ENCODE results near the gene TGFBR2. TPM values are rescaled to one million over a fixed set of nuclear protein-coding genes. Genes with fewer than 3 reads are reported as not detected.

Gene TGFBR2
- total RNA-seq: 100 to 1,000 TPM in 1 of 4 donors, 10 to 100 TPM in 3; 10.1 to 114 (median 48.7) TPM

- TF ChIP-seq, protein P1, sequence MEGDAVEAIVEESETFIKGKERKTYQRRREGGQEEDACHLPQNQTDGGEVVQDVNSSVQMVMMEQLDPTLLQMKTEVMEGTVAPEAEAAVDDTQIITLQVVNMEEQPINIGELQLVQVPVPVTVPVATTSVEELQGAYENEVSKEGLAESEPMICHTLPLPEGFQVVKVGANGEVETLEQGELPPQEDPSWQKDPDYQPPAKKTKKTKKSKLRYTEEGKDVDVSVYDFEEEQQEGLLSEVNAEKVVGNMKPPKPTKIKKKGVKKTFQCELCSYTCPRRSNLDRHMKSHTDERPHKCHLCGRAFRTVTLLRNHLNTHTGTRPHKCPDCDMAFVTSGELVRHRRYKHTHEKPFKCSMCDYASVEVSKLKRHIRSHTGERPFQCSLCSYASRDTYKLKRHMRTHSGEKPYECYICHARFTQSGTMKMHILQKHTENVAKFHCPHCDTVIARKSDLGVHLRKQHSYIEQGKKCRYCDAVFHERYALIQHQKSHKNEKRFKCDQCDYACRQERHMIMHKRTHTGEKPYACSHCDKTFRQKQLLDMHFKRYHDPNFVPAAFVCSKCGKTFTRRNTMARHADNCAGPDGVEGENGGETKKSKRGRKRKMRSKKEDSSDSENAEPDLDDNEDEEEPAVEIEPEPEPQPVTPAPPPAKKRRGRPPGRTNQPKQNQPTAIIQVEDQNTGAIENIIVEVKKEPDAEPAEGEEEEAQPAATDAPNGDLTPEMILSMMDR (IDR thresholded peaks at IDR 0.05): peak in 4 of 6 experiments; percentile 5 to 51 (median 42)
- TF ChIP-seq POLR2A (IDR thresholded peaks at IDR 0.05): peak in 3 of 4 donors; percentile 23 to 95 (median 86)
- Histone ChIP-seq H3K27me3 (peaks cover 0 to 15% (median 0%) of the 10 kb centered on the region in 4 donors), H3K36me3 (no peaks in the 10 kb centered on the region), H3K4me3 (peak within 1 kb of the TSS; percentile 78 to 98 (median 91)), H3K4me1 (peaks cover 0 to 48% (median 9%) of the 10 kb centered on the region in 3 donors), H3K27ac (peak within 1 kb of the TSS; percentile 88 to 98 (median 97)), H3K9me3 (no peaks in the 10 kb centered on the region)
- DNase-seq: peak; percentile 71
- 0 to 1% methylated on average over 14 to 24 of the region's 71 CpGs for WGBS, 2 donors
- intact Hi-C loops (cut with DNase I): no loop called here
Observed at GRCh38 chr3:30606301-30607031, at the start of gene TGFBR2. Gene TGFBR2, plus strand, starts transcription at chr3:30606601. Its CDS starts 283 bp downstream, at chr3:30606884.

- Histone ChIP-seq H3K27ac (no peak overlapping the region), H3K4me1 (no peaks in the 10 kb centered on the region), H3K27me3 (no peaks in the 10 kb centered on the region), H3K36me3 (no peaks in the 10 kb centered on the region), H3K9me3 (no peaks in the 10 kb centered on the region), H3K4me3 (no peak overlapping the region)
- 94 to 96% methylated on average over 1 of the region's 1 CpG for WGBS, 2 donors
- TF ChIP-seq POLR2A (IDR thresholded peaks at IDR 0.05): no peak
- TF ChIP-seq, protein P1 (IDR thresholded peaks at IDR 0.05): no peak
- DNase-seq: no peak
- intact Hi-C loops (cut with DNase I): no loop called here
Observed at GRCh38 chr3:30557746-30558303, 48.6 kb upstream of the TGFBR2 start.

DNA sequence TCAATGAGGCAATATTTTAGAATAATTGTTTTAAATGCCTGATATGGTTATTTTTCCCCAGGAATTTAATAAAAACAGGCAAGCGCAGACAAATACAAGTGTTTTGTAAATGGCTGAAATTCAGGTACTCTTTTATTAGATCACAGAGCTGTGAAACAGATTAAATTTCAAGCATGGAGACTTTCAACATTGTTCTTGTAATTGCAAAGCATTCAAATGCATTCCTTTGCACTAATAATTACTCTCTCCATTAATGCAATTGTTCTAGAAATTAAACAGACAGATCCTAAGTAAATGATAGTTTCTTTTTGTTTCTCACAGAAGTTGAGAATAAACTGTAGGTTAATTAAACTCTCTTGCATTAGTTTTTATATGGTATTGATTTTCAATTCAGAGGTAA is 42.4 kb upstream of the TGFBR2 start:
- H3K36me3 ChIP-seq: no peaks in the 10 kb centered on the region
- no peak for TF ChIP-seq POLR2A (IDR thresholded peaks at IDR 0.05)
- TF ChIP-seq, protein P1 (IDR thresholded peaks at IDR 0.05): no peak
- H3K9me3 ChIP-seq: no peaks in the 10 kb centered on the region
- H3K27ac ChIP-seq: no peak overlapping the region
- H3K27me3 ChIP-seq: no peaks in the 10 kb centered on the region
- H3K4me3 ChIP-seq: no peak overlapping the region
- 96 to 100% methylated on average over 1 of the region's 1 CpG for WGBS, 2 donors
- no peak for DNase-seq
- no peaks in the 10 kb centered on the region for H3K4me1 ChIP-seq
- intact Hi-C loops (cut with DNase I): no loop called here

DNA sequence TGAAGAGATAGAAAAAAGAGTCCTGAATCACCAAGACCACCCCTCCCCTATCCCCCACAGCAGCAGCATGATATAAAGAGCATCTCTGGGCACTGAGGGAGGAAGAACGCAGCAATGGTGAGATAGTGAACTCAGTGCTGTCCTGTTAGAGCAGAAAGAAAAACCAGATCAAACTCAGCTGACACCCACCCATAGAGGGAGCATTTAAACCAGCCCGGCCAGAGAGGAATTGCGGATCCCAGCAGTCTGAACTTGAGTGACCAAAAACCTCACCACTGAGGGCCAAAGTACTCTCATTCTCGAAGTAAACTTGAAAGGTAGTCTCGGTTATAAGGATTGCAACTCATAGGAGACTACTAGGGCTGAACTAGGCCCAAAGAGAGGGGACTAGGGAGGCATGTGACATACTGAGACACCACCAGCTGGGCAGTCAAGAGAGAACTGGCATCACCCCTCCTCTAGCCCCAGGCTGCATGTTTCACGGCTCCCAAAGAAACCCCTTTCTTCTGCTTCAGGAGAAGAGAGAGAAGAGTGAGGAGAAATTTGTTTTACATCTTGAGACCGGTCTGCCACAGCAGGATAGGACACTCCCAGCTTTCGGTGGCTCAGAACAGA is 39.2 kb upstream of the TGFBR2 start:
- WGBS, 2 donors: 94 to 96% methylated on average over 8 of the region's 8 CpGs
- TF ChIP-seq, protein P1 (IDR thresholded peaks at IDR 0.05): no peak
- TF ChIP-seq POLR2A (IDR thresholded peaks at IDR 0.05): no peak
- no peaks in the 10 kb centered on the region for H3K27me3 ChIP-seq
- no peak for DNase-seq
- no peaks in the 10 kb centered on the region for H3K36me3 ChIP-seq
- H3K27ac ChIP-seq: no peak overlapping the region
- H3K4me1 ChIP-seq: no peaks in the 10 kb centered on the region
- no peaks in the 10 kb centered on the region for H3K9me3 ChIP-seq
- intact Hi-C loops (cut with DNase I): no loop called here
- H3K4me3 ChIP-seq: no peak overlapping the region

DNA sequence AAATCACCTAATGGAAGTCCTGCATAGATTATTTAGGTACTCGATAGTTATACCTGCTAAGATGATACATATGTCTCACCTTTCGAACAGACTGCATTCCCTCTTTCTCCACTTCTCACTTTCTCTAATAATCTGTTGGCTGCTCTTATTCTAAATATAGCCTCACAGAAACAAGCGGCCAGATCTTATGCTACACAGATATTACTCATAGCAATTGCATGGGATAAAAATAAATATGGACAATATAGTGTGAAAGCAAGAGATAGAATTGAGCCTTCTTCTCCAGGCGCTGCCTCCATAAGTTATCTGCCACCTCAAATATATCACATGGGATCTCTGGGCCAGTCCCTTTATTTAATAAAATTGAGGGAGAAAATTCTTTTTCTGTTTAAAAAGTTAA is 29.5 kb upstream of the TGFBR2 start:
- TF ChIP-seq, protein P1 (IDR thresholded peaks at IDR 0.05): no peak
- no peak for TF ChIP-seq POLR2A (IDR thresholded peaks at IDR 0.05)
- WGBS, 2 donors: 77 to 81% methylated on average over 4 of the region's 4 CpGs
- Histone ChIP-seq H3K4me1 (no peaks in the 10 kb centered on the region), H3K4me3 (no peak overlapping the region), H3K27me3 (no peaks in the 10 kb centered on the region), H3K9me3 (no peaks in the 10 kb centered on the region), H3K27ac (no peak overlapping the region), H3K36me3 (no peaks in the 10 kb centered on the region)
- no peak for DNase-seq
- intact Hi-C loops (cut with DNase I): no loop called here

Data from esophagus squamous epithelium (tissue), 5 donors.